Cardiac fibroblast (primary cell): ENCODE measurements around the gene ARHGEF17.

Experiments
- DNase-seq, 2 donors: peaks; one replicate each; pipeline versions ENCODE4 v3.0.0 to v3.0.0-alpha.2; 2010; ENCODE audit warnings: low read depth in 2 of 2
- H3K4me3 ChIP-seq, 2 donors: replicated peaks in 1 of 2; 1 replicate in 1 of 2; 2 replicates in 1 of 2; pipeline ENCODE4 v1.5.1; 2011; ENCODE audit warnings: low read depth in 2 of 2, low read length in 2 of 2, mild to moderate bottlenecking in 2 of 2, moderate library complexity in 1 of 2
- TF ChIP-seq, protein P1 (sequence below): IDR thresholded peaks from one replicate; pipeline ENCODE4 v1.5.1; 2011; ENCODE audit warnings: low read depth, mild to moderate bottlenecking, low read length, inconsistent platforms

Gene ARHGEF17

DNA sequence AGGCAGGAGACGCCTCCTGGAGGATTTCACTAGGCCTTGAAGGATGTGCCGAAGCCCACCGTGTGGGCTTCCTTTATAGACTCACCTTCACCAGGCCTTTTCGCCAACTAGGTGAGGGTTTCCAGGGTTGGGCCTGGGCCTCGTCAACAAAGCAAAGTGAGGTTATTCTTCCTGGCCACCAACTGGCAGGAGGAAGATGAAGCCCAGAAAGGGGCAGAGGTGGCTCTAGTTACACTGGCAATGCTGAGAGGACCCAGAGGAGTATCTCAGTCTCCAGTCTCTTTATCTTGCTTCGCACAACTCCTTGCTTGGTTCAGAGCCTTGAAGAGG is 67.7 kb downstream of the ARHGEF17 start:
- TF ChIP-seq, protein P1, sequence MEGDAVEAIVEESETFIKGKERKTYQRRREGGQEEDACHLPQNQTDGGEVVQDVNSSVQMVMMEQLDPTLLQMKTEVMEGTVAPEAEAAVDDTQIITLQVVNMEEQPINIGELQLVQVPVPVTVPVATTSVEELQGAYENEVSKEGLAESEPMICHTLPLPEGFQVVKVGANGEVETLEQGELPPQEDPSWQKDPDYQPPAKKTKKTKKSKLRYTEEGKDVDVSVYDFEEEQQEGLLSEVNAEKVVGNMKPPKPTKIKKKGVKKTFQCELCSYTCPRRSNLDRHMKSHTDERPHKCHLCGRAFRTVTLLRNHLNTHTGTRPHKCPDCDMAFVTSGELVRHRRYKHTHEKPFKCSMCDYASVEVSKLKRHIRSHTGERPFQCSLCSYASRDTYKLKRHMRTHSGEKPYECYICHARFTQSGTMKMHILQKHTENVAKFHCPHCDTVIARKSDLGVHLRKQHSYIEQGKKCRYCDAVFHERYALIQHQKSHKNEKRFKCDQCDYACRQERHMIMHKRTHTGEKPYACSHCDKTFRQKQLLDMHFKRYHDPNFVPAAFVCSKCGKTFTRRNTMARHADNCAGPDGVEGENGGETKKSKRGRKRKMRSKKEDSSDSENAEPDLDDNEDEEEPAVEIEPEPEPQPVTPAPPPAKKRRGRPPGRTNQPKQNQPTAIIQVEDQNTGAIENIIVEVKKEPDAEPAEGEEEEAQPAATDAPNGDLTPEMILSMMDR, result no peak
- no peak overlapping the region for H3K4me3 ChIP-seq
- DNase-seq, result no peak

DNA sequence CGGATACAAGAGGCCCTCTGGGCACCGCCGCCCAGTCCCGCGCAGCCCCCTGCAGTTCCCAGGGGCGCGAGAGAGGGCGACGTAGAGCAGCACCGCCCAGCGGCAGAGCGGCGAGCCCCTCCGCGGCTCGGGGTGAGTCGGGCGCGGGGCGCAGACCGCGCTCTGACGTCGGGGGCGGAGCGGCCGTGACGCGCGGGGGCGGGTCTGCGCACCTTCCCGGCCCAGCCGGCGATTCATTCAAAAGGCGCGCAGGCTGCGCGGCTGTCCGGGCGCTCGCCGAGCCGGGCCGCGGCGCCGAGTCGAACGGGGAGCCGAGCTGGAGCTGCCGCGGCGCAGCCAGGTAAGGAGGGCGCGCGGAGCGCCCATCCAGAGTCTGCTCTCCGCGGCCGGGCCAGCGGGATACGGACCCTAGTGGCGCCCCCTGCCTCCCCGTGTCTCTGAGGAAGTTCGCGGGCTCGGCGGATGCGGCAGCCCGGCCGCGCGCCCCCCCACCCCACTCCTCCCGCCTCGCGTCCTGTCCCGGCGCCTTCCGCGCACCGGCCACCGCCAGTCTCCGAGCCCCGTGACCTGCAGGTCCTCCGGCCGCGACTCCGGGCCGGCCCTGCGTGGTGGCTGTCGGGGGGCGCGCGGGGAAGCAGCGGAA is 68.2 kb downstream of the ARHGEF17 start, which contains the start of gene RELT:
Gene RELT, plus strand, starts transcription at position 240 of the 643 bp plus-strand sequence. CDS start 12,738 bp downstream, outside the sequence.
- H3K4me3 ChIP-seq, result peak within 1 kb of the TSS; percentile 59 to 86
- TF ChIP-seq, protein P1, result peak; percentile 68
- peak; percentile 88 to 95 for DNase-seq

DNA sequence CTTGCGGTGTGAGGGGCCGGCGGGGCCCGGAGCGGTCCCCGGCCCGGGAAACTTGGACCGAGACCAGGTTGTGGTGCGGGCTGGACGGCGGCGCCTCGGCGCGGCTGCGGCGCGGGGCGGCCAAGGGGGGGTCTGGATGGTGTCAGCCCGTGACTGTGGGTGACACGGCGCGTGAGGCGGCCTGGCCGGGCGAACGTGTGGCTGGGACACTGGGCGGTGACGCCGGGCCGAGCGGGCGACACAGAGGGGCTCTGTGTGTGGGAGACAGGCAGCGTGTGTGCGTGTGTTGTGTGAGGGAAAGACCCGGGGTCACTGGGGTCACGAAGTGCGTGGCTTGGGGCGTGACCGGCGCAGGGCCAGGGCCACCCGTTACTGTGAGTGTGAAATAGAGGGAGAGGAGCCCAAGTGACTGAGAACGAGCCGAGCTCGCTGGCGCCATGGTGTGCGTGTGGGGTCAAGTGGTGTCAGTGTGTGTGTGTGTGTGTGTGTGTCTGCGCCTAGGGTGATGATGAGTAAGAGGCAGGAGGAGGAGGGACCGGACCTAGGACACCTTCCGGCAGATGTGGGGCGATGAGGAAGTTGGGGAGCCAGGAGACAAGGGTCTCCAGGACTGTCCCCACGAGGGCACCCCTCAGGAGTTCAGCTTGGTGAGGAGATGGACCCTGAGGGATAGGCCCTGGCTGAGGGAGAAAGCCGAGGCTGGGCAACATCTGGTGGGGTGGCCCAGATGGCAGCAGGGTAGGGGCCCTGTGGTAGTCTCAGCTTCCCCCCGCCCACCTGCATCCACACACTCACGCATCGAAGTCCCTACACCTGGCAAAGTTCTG is 68.9 kb downstream of the ARHGEF17 start:
- H3K4me3 ChIP-seq, result peak overlapping the region; percentile 59 to 86
- TF ChIP-seq, protein P1, result no peak
- DNase-seq, result peak; percentile 81 to 84

DNA sequence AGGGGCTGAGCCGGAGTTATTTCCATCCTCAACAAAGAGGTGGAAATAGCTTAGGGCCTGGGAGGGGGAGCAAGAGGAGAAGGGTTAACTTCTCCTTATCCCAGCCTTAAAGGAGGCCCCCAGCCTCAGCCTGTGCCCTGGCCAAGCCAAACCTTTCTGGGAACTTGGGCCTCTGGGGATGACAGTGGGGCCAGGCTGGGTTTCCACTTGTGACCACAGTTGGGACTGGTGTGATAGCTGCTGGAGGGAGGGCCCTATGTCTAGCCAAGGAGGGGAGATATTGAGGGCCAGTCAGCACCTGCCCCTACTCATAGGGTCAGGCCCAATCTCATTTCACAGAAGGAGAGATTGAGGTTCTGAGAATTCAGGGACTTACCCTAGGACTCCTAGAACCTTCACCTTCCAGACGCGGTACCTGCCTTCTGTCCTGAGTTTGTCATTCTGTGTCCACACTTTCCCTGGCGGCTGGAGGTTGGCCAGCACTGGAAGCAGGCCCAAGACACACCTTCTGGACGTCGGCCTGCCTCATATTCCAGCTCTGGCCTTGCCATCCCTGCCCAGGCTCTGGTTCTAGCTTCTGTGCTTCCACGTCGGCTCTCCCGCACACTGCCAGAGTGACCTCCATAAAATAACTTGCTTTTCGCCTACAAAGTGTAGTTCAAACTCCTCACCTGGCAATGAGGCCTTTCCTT is 71.3 kb downstream of the ARHGEF17 start:
- no peak overlapping the region for H3K4me3 ChIP-seq
- TF ChIP-seq, protein P1, result no peak
- DNase-seq, result no peak

DNA sequence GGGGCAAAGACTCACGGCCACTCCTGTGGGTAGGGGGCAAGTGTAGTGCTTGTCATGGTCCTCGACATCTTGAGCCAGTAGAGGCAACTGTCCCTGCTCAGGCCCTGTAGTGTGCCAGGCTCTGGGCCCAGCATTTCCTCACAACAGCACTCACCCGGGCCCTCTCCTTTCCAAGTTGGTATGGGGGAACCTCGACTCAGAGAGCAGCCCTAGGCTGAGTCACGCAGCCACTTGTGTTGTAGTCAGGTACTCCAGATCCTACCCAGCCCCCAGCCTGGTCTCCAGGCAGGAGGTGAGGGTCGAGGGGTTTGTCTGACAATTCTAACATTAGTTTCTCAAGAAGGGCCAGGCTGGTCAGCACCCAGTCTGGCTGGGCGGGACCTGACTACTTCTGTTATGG is 72.3 kb downstream of the ARHGEF17 start:
- DNase-seq, result no peak
- H3K4me3 ChIP-seq, result no peak overlapping the region
- TF ChIP-seq, protein P1, result no peak

DNA sequence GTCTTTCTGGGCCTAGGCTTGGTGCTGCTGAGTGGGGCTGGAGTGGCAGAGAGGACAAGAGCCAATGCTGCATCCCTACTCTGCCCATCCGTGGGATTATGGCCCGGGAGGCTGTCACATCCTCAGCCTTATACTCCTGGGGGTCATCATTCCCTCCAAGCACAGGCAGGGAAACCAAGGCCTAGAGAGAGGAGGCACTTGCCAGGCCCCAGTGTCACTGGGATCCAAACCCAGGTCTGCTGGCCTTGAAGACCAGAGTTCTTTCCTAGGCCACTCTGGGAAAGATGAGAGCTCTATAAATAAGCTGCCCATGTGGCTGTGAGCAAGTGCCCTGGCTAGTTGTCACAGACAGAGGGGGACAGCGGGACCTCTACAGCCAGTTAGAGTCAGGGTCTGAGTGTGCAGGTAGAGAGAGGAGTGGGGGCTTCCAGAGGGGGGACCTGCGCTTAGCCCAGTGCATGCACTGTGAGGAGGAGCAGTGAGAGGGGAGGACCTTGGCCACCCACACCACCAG is 72.9 kb downstream of the ARHGEF17 start:
- no peak overlapping the region for H3K4me3 ChIP-seq
- no peak for DNase-seq
- TF ChIP-seq, protein P1, result no peak
